ENCODE results near the gene SNRNP70.
"Not testable (repeated sequence)": the region's sequence is repeated elsewhere in the genome, so short reads cannot be mapped to it uniquely, and the experiment has no call there.

SNRNP70 gene, protein sequence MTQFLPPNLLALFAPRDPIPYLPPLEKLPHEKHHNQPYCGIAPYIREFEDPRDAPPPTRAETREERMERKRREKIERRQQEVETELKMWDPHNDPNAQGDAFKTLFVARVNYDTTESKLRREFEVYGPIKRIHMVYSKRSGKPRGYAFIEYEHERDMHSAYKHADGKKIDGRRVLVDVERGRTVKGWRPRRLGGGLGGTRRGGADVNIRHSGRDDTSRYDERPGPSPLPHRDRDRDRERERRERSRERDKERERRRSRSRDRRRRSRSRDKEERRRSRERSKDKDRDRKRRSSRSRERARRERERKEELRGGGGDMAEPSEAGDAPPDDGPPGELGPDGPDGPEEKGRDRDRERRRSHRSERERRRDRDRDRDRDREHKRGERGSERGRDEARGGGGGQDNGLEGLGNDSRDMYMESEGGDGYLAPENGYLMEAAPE

DNA sequence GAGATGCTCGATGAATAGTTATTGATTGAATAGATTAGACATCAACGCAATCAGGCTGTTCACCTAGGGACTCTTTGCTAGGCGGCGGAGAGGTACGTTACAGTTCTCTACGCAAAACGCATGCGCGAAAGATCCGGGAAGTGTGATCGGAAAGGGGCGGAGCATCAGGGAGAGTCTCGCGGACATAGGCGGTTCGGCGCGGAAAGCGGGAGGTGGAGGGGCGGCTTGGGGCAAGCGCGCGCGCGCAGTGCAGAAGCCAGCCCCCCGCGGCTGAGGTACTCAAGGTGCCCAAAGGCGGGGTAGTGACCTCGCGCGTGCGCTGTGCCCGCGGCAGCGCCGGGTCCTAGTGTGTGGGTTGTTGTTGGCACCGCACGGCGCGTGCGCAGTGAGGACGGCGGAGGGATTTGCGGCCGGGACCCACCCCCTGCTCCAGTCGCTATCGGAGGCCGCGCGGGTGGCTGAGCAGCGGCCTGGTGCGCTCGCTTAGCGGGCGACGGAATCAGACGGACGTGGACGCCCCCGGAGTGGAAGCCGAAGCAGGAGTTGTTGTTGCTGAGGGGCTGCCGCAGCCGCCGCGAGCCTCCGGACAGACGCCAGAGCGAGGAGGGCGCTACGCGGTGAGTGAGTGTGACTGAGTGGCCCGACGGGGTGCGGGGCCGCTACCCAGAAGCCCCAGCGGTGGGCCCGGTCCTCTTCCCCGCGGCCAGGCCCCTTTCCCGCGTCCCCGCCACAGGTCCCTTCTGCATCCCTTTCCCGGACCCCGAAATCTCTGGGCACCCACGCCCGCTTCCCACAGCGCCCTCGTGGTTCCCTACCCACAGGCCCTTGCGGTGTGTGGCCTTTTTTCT, at the start of gene SNRNP70:
Gene SNRNP70 (plus strand): TSS at position 432 of the 848 bp plus-strand sequence. CDS start 964 bp downstream, outside the sequence.
- no peak for FAIRE-seq
- TF ChIP-seq POLR2A (IDR thresholded peaks at IDR 0.05; ENCODE audit: low read depth, low read length) = peak; percentile 65; the same call in 1 of the 2 replicates
- DNase-seq (ENCODE audit: insufficient read length, low spot score) = peak; percentile 95

DNA sequence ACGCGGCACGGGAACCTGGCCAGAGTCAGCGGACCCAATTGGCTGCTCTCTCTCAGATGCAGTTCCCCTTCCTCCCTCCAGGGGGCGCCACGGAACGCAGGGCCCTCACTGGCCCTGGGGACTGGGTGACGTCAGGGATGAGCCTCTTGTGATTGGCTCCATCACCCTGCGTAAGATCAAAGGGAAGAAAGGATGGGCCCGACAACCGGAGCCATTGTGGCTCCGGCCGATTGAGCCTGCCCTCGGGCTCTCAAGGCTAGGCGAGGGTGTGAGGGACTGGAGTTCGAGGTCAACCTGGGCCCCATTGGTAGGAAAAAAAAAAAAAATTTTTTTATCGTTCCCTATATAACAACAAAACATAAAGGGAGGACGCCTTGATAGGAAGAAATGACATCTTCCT, 48.4 kb upstream of the SNRNP70 start, which contains the start of gene CGB1:
Gene CGB1 (minus strand): TSS at position 81 of the 400 bp plus-strand sequence. CDS start 184 bp downstream, outside the sequence.
- FAIRE-seq = not testable (repeated sequence)

DNA sequence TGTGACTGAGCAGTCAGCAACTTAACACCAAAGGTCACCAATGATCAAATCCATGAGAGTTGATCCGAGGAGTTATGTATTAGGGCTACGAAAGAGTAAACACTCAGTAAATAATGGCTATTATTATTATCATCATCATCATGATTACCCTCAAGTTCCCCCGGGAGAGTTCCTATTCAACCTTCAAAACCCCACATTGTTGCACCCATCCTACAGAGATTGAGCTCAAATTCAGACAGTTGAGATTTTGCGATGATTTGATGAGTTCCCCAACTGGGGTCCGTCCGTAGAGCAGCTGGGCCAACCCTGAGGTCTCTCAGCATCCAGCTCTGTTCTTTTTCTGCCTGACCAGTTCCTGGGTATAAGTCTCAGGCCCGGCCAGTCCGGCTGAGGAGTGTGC, 47.1 kb upstream of the SNRNP70 start:
- not testable (repeated sequence) for DNase-seq (ENCODE audit: insufficient read length, low spot score); FAIRE-seq

More for the DNA sequence above, 48.4 kb upstream of the SNRNP70 start, which contains the start of gene CGB1:
- DNase-seq (ENCODE audit: insufficient read length, low spot score) = not testable (repeated sequence)

DNA sequence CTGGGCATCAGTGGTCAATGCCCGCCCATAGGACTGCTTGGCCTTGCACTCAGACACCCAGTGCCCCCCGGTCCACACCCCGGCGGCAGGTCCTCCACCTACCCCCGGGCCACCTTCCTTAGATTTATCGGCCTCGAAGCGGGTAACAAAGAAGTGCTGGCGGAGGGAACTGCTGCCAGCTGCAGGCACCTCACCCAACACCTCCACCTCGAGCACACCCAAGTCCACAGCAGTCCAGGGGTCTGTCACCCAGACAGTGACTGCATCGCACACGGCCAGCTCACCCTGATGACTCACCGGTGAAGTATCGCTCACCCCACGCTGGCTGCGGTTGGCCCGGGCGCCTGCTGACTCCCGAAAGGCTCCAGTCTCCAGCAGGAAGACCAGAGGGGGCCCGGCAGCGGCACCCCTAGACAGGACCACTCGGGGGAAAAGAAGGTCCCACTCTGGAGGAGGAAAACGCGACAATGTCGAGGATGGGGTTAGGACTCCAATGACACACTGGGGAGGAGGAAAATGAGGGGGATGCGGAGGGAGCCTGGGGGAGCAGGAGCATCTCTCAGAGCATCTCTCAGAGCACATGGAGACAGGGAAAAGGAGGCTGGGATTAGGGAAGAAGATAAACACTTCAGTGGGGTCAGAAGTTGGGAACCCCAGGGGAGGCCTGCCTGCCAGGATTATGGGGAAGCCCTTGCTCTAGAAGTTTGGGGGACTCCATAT, 46.5 kb upstream of the SNRNP70 start:
- FAIRE-seq; DNase-seq (ENCODE audit: insufficient read length, low spot score): not testable (repeated sequence)

DNA sequence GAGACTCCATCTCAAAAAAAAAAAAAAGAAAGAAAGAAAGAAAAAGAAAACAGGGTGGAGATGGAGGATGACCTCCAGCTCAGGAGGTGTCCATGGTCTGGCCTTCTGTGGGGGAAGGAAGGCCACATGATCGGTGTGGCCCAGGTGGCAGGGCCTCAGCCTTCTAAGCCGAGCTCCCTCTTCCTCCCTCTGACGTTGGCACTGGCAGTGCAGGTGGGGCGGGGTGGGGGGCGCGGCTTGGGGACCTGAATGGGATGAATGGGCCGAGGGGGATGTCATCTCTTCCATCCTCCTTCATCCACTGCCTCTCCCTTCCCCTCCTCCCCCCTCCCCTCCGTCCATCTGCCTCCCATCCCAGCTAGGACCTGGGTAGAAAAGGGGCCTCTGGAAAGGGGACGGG, 45.5 kb upstream of the SNRNP70 start:
- DNase-seq (ENCODE audit: insufficient read length, low spot score); FAIRE-seq: not testable (repeated sequence)

DNA sequence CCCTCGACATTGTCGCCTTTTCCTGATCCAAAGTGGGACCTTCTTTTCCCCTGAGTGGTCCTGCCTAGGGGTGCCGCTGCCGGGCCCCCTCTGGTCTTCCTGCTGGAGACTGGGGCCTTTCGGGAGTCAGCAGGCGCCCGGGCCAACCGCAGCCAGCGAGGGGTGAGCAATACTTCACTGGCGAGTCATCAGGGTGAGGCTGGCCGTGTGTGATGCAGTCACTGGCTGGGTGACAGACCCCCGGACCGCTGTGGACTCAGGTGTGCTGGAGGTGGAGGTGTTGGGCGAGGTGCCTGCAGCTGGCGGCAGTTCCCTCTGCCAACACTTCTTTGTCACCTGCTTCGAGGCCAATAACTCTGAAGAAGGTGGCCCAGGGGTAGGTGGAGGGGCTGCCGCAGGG, 43.1 kb upstream of the SNRNP70 start:
- TF ChIP-seq POLR2A (IDR thresholded peaks at IDR 0.05; ENCODE audit: low read depth, low read length) = no peak
- FAIRE-seq (no peak), DNase-seq (ENCODE audit: insufficient read length, low spot score) (no peak)

DNA sequence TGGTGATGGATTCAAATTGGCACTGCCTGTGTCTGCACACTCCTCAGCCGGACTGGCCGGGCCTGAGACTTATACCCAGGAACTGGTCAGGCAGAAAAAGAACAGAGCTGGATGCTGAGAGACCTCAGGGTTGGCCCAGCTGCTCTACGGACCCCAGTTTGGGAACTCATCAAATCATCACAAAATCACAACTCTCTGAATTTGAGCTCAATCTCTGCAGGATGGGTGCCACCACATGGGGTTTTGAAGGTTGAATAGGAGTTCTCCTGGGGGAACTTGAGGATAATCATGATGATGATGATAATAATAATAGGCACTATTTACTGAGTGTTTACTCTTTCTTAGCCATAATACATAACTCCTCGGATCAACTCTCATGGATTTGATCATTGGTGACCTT, 42.6 kb upstream of the SNRNP70 start:
- DNase-seq (ENCODE audit: insufficient read length, low spot score); FAIRE-seq: not testable (repeated sequence)

DNA sequence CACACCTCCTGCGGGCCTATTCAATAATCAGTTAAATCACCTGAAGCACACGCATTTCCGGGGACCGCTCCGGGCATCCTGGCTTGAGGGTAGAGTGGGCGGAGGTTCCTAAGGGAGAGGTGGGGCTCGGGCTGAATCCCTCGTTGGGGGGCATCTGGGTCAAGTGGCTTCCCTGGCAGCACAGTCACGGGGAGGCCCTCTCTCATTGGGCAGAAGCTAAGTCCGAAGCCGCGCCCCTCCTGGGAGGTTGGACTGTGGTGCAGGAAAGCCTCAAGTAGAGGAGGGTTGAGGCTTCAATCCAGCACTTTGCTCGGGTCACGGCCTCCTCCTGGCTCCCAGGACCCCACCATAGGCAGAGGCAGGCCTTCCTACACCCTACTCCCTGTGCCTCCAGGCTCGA, 41.7 kb upstream of the SNRNP70 start, which contains the start of gene CGB5:
Gene CGB5 (plus strand): TSS at position 301 of the 400 bp plus-strand sequence. CDS start 362 bp downstream, outside the sequence.
- not testable (repeated sequence) for FAIRE-seq; DNase-seq (ENCODE audit: insufficient read length, low spot score)

DNA sequence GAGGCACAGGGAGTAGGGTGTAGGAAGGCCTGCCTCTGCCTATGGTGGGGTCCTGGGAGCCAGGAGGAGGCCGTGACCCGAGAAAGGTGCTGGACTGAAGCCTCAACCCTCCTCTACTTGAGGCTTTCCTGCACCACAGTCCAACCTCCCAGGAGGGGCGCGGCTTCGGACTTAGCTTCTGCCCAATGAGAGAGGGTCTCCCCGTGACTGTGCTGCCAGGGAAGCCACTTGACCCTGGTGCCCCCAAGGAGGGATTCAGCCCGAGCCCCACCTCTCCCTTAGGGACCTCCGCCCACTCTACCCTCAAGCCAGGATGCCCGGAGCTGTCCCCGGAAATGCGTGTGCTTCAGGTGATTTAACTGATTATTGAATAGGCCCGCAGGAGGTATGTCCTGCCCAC, 36.2 kb upstream of the SNRNP70 start, which contains the start of gene CGB8:
Gene CGB8 (minus strand): TSS at position 101 of the 400 bp plus-strand sequence. CDS start 372 bp downstream, outside the sequence.
- FAIRE-seq; DNase-seq (ENCODE audit: insufficient read length, low spot score): not testable (repeated sequence)

DNA sequence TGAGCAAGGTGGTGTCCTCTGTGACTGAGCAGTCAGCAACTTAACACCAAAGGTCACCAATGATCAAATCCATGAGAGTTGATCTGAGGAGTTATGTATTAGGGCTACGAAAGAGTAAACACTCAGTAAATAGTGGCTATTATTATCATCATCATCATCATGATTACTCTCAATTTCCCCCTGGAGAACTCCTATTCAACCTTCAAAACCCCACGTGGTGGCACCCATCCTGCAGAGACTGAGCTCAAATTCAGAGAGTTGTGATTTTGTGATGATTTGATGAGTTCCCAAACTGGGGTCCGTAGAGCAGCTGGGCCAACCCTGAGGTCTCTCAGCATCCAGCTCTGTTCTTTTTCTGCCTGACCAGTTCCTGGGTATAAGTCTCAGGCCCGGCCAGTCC, 35.4 kb upstream of the SNRNP70 start:
- not testable (repeated sequence) for FAIRE-seq; DNase-seq (ENCODE audit: insufficient read length, low spot score)

DNA sequence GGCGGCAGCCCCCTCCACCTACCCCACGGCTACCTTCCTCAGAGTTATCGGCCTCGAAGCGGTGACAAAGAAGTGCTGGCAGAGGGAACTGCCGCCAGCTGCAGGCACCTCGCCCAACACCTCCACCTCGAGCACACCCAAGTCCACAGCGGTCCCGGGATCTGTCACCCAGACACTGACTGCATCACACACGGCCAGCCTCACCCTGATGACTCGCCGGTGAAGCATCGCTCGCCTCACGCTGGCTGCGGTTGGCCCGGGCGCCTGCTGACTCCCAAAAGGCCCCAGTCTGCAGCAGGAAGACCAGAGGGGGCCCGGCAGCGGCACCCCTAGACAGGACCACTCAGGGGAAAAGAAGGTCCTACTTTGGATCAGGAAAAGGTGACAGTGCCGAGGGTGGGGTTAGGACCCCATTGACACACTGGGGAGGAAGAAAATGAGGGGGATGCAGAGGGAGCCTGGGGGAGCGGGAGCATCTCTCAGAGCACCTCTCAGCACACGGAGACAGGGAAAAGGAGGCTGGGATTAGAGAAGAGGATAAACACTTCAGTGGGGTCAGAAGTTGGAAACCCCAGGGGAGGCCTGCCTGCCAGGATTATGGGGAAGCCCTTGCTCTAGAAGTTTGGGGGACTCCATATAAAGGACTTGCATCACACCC, 34.7 kb upstream of the SNRNP70 start:
- peak; percentile 62 for FAIRE-seq
- DNase-seq (ENCODE audit: insufficient read length, low spot score) = not testable (repeated sequence)

DNA sequence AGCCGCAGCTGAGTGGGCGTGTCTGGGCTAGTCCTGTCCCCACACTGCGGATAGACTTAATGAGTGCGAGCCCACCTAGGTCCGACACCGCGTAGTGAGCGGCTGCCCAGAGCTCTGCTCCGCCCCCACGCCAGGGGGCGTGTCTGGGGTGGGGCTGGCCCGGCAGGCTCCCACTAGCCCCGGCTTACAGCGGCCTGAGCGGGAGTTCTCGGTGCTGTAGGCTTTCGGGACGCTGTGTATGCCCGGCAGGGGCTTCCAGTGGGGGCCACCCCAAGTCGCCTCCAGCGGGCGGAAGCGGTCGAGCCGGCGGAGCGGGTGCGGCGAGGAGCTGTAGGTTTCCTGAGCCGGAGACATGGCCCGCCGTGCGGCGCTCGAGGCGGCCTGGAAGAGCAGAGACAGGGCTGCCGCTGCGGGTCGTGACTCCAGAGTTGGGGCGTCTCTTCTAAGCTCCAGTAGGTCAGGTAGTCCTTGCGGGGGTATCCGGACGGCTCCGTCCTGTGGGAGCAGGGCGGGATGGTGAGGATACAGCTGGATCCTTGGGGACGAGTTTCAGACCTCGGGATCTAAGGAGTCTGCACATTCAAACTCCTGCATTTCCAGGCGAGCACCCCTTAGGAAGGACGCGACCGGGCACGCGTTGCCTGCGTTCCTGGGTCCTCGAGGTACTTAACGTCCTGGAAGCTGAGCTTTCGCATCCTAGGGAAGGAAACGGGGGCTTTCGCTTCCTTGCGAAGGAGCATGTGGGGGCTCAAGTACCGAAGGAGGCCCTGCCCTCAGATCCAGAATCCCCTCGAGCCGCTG, 28.9 kb upstream of the SNRNP70 start:
- no peak for DNase-seq (ENCODE audit: insufficient read length, low spot score)
- peak; percentile 61 for TF ChIP-seq POLR2A (IDR thresholded peaks at IDR 0.05; ENCODE audit: low read depth, low read length)
- FAIRE-seq = no peak

DNA sequence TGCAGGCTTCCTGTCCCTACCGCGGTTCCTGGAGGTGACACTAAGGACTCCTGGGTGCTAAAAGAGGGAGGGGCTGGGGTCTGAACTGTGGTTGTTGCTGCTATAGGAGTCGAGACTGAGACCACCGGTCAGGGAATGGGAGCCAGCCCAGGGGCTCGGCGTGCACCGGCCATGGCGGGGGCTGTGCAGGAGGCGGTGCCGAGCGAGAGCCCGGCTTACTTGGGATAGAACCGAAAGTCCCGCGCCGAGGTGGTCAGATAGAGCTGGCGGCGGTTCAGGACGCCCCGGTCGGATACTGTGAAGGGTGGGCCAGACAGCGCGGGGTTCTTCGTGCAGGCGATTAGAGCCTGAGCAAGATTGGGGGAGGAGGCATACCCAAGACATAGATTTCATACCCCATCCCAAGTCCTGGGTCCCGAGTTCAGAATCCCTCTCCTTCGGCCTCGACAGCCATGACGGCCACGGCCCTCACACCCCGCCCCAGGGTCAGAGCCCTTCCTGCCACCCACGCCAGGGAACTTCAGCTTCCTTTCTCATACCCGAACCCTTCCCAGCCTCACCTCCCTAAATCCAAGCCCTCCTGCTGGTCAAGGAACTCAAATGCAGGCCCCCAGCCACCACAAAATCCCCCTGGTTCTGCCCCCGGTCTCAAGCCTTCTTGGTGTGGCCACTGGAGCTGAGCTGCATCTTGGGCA, 28.2 kb upstream of the SNRNP70 start:
- not testable (repeated sequence) for FAIRE-seq

More for the DNA sequence above, 28.2 kb upstream of the SNRNP70 start:
- not testable (repeated sequence) for DNase-seq (ENCODE audit: insufficient read length, low spot score)
